HepG2 (cell line): ENCODE results near the gene BICRAL. TPM values are rescaled to one million over a fixed set of nuclear protein-coding genes. Genes with fewer than 3 reads are reported as not detected.

Experiments used
- FOXA1 ChIP-seq, 2 experiments: fragments of 450-650 bp in 1 of 2; sonication (generic) in 1 of 2; formaldehyde crosslinking in 1 of 2; IDR thresholded peaks; 2 replicates each; pipeline versions ENCODE4 v1.4.0 to v1.6.1; 2016 to 2020; ENCODE audit warnings: missing genetic modification reagents in 1 of 2
- HHEX ChIP-seq: IDR thresholded peaks from 2 replicates; pipeline ENCODE4 v1.6.1; 2016; ENCODE audit warnings: control low read depth
- HMG20B ChIP-seq: conservative IDR thresholded peaks from 2 replicates; pipeline ENCODE4 v1.6.1; 2016; ENCODE audit warnings: missing genetic modification reagents, missing compliant biosample characterization
- KDM2A ChIP-seq: sonication (generic); formaldehyde crosslinking; IDR thresholded peaks from 2 replicates; pipeline ENCODE4 v1.4.0; 2020; ENCODE audit warnings: low read depth, missing genetic modification reagents, borderline replicate concordance
- KLF16 ChIP-seq, 2 experiments: sonication (generic) in 1 of 2; formaldehyde crosslinking in 1 of 2; IDR thresholded peaks; 2 replicates each; pipeline versions ENCODE4 v1.6.1 to v1.8.0; 2016 to 2023; ENCODE audit warnings: missing genetic modification reagents in 2 of 2, missing compliant biosample characterization in 1 of 2
- MEF2D ChIP-seq: sonication (generic); formaldehyde crosslinking; IDR thresholded peaks from 2 replicates; pipeline ENCODE4 v1.5.1; 2020; ENCODE audit warnings: mild to moderate bottlenecking, missing genetic modification reagents
- SOX6 ChIP-seq, 2 experiments: fragments of 450-650 bp in 1 of 2; sonication (generic) in 1 of 2; formaldehyde crosslinking in 1 of 2; IDR thresholded peaks; 2 replicates each; pipeline versions ENCODE4 v1.4.0 to v1.6.1; 2017 to 2020; ENCODE audit warnings: antibody characterized with exemption in 1 of 2, mild to moderate bottlenecking in 1 of 2, missing genetic modification reagents in 1 of 2
- ZNF10 ChIP-seq: sonication (generic); formaldehyde crosslinking; IDR thresholded peaks from 2 replicates; pipeline ENCODE4 v1.4.0; 2020; ENCODE audit warnings: mild to moderate bottlenecking, low read depth, missing genetic modification reagents, borderline replicate concordance
- ZNF235 ChIP-seq: sonication (generic); formaldehyde crosslinking; IDR thresholded peaks from 2 replicates; pipeline ENCODE4 v1.8.1; 2023; ENCODE audit warnings: mild to moderate bottlenecking, missing genetic modification reagents, borderline replicate concordance
- ZNF350 ChIP-seq: sonication (generic); formaldehyde crosslinking; IDR thresholded peaks from 2 replicates; pipeline ENCODE4 v1.4.0; 2020; ENCODE audit warnings: mild to moderate bottlenecking, low read depth, missing genetic modification reagents, borderline replicate concordance
- ZNF430 ChIP-seq: sonication (generic); formaldehyde crosslinking; IDR thresholded peaks from 2 replicates; pipeline ENCODE4 v1.9.0; 2021; ENCODE audit warnings: mild to moderate bottlenecking, missing genetic modification reagents
- ZNF446 ChIP-seq: sonication (generic); formaldehyde crosslinking; IDR thresholded peaks from 2 replicates; pipeline ENCODE4 v1.5.0; 2020; ENCODE audit warnings: mild to moderate bottlenecking, missing genetic modification reagents
- ZNF496 ChIP-seq: sonication (generic); formaldehyde crosslinking; IDR thresholded peaks from 2 replicates; pipeline ENCODE4 v1.8.1; 2023; ENCODE audit warnings: mild to moderate bottlenecking, moderate library complexity, missing genetic modification reagents; ENCODE audit not compliant: insufficient replicate concordance
- ZNF709 ChIP-seq: sonication (generic); formaldehyde crosslinking; IDR thresholded peaks from 2 replicates; pipeline ENCODE4 v1.5.0; 2020; ENCODE audit warnings: mild to moderate bottlenecking, missing genetic modification reagents
- polyA plus RNA-seq, 8 experiments: library from polyadenylated mRNA; depleted of rRNA in 3 of 8; stranded (reverse) in 7 of 8; unstranded in 1 of 8; fragments of >200 nt; fragmentation: Illumina TruSeq in 4 of 8; extraction: Trizol in 4 of 8; gene quantifications; 2 replicates each; pipeline versions ENCODE4 v1.2.1 to v1.2.3, GENCODE V29; 2011 to 2016; ENCODE audit warnings: low read depth in 4 of 8, missing spikeins in 1 of 8, mixed read lengths in 1 of 8; ENCODE audit not compliant: insufficient read depth in 1 of 8
- total RNA-seq, 5 experiments: library from RNA; depleted of rRNA; stranded (reverse); fragments of >200 nt; fragmentation: Illumina TruSeq; extraction: Trizol; gene quantifications; 2 replicates each; pipeline ENCODE4 v1.2.3, GENCODE V29; 2016; ENCODE audit warnings: low read depth in 1 of 5
- TF ChIP-seq, protein P1 (sequence below): sonication (generic); formaldehyde crosslinking; IDR thresholded peaks from 2 replicates; pipeline ENCODE4 v1.4.0; 2020; ENCODE audit warnings: mild to moderate bottlenecking, missing genetic modification reagents
- TF ChIP-seq, protein P2 (sequence below): sonication (generic); formaldehyde crosslinking; conservative IDR thresholded peaks from 2 replicates; pipeline ENCODE4 v1.4.0; 2020; ENCODE audit warnings: missing genetic modification reagents
- TF ChIP-seq, protein P3 (sequence below): sonication (generic); formaldehyde crosslinking; IDR thresholded peaks from 2 replicates; pipeline ENCODE4 v1.4.0; 2020; ENCODE audit warnings: missing genetic modification reagents, borderline replicate concordance
- TF ChIP-seq, protein P4 (sequence below): sonication (generic); formaldehyde crosslinking; IDR thresholded peaks from 2 replicates; pipeline ENCODE4 v1.8.1; 2022; ENCODE audit warnings: mild to moderate bottlenecking, missing genetic modification reagents

BICRAL gene
- total and polyA plus RNA-seq, 2 of the 13 experiments (the other 11 are each of a cell fraction or from before 2014, with no cell fraction given): 5.0 to 13.5 TPM

- TF ChIP-seq, protein P1, sequence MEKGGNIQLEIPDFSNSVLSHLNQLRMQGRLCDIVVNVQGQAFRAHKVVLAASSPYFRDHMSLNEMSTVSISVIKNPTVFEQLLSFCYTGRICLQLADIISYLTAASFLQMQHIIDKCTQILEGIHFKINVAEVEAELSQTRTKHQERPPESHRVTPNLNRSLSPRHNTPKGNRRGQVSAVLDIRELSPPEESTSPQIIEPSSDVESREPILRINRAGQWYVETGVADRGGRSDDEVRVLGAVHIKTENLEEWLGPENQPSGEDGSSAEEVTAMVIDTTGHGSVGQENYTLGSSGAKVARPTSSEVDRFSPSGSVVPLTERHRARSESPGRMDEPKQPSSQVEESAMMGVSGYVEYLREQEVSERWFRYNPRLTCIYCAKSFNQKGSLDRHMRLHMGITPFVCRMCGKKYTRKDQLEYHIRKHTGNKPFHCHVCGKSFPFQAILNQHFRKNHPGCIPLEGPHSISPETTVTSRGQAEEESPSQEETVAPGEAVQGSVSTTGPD (CRISPR knock-in tag): no peak
- no peak for TF ChIP-seq MEF2D
- TF ChIP-seq ZNF350 (CRISPR knock-in tag): 0 out of 2 replicates have a peak, but pooled peaks have one; percentile 19
- no peak for TF ChIP-seq ZNF10 (CRISPR knock-in tag)
- TF ChIP-seq HHEX: no peak
- TF ChIP-seq ZNF446: no peak
- TF ChIP-seq ZNF709 (CRISPR knock-in tag): peak; percentile 60; the same call in 1 of the 2 replicates
- no peak for TF ChIP-seq KLF16 (CRISPR knock-in tag; IDR thresholded peaks at IDR 0.05)
- TF ChIP-seq ZNF430 (CRISPR knock-in tag): no peak
- TF ChIP-seq, protein P2, sequence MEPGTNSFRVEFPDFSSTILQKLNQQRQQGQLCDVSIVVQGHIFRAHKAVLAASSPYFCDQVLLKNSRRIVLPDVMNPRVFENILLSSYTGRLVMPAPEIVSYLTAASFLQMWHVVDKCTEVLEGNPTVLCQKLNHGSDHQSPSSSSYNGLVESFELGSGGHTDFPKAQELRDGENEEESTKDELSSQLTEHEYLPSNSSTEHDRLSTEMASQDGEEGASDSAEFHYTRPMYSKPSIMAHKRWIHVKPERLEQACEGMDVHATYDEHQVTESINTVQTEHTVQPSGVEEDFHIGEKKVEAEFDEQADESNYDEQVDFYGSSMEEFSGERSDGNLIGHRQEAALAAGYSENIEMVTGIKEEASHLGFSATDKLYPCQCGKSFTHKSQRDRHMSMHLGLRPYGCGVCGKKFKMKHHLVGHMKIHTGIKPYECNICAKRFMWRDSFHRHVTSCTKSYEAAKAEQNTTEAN (CRISPR knock-in tag): no peak
- TF ChIP-seq, protein P3, sequence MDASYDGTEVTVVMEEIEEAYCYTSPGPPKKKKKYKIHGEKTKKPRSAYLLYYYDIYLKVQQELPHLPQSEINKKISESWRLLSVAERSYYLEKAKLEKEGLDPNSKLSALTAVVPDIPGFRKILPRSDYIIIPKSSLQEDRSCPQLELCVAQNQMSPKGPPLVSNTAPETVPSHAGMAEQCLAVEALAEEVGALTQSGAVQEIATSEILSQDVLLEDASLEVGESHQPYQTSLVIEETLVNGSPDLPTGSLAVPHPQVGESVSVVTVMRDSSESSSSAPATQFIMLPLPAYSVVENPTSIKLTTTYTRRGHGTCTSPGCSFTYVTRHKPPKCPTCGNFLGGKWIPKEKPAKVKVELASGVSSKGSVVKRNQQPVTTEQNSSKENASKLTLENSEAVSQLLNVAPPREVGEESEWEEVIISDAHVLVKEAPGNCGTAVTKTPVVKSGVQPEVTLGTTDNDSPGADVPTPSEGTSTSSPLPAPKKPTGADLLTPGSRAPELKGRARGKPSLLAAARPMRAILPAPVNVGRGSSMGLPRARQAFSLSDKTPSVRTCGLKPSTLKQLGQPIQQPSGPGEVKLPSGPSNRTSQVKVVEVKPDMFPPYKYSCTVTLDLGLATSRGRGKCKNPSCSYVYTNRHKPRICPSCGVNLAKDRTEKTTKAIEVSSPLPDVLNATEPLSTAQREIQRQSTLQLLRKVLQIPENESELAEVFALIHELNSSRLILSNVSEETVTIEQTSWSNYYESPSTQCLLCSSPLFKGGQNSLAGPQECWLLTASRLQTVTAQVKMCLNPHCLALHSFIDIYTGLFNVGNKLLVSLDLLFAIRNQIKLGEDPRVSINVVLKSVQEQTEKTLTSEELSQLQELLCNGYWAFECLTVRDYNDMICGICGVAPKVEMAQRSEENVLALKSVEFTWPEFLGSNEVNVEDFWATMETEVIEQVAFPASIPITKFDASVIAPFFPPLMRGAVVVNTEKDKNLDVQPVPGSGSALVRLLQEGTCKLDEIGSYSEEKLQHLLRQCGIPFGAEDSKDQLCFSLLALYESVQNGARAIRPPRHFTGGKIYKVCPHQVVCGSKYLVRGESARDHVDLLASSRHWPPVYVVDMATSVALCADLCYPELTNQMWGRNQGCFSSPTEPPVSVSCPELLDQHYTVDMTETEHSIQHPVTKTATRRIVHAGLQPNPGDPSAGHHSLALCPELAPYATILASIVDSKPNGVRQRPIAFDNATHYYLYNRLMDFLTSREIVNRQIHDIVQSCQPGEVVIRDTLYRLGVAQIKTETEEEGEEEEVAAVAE: no peak
- peak; percentile 45; the same call in 1 of the 2 replicates for TF ChIP-seq KDM2A (CRISPR knock-in tag)
- no peak for TF ChIP-seq HMG20B (CRISPR knock-in tag)
- TF ChIP-seq, protein P4, sequence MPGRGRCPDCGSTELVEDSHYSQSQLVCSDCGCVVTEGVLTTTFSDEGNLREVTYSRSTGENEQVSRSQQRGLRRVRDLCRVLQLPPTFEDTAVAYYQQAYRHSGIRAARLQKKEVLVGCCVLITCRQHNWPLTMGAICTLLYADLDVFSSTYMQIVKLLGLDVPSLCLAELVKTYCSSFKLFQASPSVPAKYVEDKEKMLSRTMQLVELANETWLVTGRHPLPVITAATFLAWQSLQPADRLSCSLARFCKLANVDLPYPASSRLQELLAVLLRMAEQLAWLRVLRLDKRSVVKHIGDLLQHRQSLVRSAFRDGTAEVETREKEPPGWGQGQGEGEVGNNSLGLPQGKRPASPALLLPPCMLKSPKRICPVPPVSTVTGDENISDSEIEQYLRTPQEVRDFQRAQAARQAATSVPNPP (CRISPR knock-in tag): no peak
- TF ChIP-seq ZNF496 (CRISPR knock-in tag): no peak
- TF ChIP-seq ZNF235 (CRISPR knock-in tag): no peak
- TF ChIP-seq SOX6 (IDR thresholded peaks at IDR 0.05): no peak
- no peak; the same call in 1 of the 2 replicates for TF ChIP-seq SOX6 (CRISPR knock-in tag; IDR thresholded peaks at IDR 0.05)
- no peak for TF ChIP-seq FOXA1 (IDR thresholded peaks at IDR 0.05)
- TF ChIP-seq FOXA1 (CRISPR knock-in tag; IDR thresholded peaks at IDR 0.05): no peak
Observed at GRCh38 chr6:42911171-42912021, 129.5 kb downstream of the BICRAL start (continued).
